Colon (tissue), 2 donors: ENCODE measurements around the gene HSPA1L.
"Not testable (repeated sequence)": the region's sequence is repeated elsewhere in the genome, so short reads cannot be mapped to it uniquely, and the experiment has no call there.

Source experiments
- FAIRE-seq: peaks from 2 replicates; lab custom pipeline; 2012; peaks lifted over from hg19 to GRCh38; lab: Jason Lieb, UNC
- donor health status: control.
- donor health status: control.

HSPA1L gene

DNA sequence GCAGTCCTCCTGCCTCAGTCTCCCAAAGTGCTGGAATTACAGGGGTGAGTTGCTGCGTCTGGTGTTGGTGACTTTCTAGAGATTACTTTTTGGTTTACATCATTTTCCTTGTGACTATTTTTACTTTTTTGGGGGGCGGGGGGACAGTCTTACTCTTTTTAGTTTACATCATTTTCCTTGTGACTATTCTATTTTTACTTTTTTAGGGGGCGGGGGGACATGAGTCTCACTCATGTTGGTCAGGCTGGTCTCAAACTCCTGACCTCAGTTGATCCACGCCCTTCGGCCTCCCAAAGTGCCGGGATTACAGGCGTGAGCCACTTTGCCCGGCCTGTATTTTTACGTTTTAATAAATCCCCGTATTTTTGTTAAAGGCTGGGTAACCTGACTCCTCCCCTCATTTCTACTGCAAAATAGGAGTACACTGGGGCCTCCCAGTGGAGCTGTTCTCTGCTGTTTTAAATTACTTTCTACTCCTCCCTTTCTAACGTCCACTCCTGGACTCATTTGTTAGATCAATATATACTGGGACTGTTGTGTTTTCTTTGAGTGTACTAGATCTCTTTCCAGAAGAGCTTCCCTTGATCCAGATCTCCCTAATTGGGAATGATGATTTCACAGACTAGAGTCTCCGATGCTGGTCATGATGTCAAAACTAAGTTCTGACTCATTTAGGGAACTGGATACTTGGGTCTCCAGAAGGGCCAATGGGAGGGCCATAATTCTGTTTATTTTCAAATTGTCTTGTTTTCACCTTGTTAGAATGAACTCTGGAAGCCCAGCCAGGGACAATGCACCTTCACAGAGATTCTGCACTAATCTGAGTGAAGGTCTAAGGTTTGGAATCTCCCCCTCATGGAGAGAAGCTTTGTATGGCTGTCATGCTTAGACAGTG, 21.6 kb upstream of the HSPA1L start:
- FAIRE-seq: no peak

DNA sequence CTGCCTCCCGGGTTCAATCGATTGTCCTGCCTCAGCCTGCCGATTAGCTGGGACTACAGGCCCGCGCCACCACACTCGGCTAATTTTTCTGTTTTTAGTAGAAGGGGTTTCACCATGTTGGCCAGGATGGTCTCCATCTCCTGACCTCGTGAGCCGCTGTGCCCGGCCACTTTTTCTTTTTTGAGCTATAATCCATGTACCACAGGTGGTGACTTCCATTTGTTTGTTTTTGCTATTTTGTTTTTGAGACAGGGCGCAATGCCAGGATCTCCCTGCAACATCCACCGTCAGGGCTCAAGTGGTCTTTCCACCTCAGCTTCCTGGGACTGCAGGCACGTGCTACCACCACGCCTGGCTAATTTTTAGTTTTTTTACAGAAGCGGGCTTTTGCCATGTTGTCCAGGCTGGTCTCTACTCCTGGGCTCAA, 21.0 kb upstream of the HSPA1L start:
- no peak for FAIRE-seq

DNA sequence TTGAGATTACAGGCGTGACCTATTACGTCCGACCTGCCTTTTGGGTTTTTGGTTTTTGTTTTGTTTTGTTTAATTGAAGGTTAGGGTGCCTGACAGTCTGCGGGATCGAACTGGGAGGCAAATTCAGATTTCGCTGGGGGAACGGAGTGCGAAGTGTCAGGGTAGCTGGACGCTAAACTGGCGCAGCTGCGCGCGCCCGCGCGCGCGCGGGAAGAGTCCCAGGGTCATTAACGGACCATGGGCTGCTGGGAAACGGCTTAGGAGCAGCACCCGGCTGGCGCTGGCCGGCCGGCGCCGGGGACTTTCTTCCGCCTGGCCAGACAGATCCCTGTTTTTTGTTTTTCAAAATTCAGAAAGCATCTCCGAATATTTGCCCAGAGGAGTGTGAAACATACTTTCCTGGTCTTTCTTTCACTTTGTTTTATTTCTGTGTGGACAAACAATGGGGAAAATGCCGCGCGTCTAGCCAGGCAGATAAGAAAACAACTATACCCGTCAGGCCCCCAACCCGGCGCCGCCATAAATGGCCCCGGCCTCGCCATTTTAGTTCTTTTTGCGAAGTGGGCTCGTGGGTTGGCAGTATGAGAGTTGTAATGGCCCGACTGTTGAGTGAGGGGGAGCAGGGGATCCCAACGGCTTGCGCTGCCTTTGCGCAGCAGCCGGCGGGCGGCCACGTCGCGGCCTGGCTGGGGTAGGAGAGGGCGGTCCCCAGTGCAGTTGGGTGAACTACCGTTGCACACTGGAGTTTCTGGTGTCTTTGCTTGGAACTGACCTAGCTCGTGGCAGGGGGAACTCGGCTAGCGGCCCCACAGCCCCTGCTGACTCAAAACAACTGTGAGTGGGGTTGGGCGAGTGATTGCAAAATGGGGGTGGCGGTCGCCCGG, 19.5 kb upstream of the HSPA1L start:
- no peak for FAIRE-seq

DNA sequence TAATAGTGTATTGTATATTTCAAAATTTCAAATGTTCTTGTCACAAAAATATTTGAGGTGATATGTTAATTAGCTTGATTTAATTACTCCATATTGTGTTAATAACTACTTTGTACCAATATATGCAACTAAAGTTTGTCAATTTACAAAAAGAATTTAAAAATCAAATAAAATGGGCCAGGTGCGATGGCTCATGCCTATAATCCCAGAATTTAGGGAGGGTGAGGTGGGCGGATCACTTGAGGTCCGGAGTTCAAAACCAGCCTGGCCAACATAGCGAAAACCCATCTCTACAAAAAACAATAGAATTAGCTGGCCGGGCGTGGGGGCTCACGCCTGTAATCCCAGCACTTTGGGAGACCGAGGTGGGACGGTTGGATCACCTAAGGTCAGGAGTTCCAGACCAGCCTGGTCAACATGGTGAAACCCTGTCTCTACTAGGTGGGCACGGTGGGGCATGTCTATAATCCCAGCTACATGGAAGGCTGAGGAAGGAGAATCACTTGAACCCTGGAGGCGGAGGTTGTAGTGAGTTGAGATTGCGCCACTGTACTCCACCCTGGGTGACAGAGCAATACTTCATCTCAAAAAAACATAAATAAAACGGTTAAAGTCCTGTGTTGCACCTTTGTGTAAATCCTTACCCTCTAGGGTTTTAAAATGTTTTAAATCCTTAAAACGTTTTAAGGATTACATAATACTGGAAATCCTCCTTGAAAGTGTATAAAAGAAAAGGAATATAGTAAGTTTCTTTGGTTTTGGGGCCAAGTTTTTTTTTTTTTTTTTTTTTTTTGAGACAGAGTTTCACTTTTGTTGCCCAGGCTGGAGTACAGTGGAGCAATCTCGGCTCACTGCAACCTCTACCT, 16.5 kb upstream of the HSPA1L start:
- FAIRE-seq: no peak

DNA sequence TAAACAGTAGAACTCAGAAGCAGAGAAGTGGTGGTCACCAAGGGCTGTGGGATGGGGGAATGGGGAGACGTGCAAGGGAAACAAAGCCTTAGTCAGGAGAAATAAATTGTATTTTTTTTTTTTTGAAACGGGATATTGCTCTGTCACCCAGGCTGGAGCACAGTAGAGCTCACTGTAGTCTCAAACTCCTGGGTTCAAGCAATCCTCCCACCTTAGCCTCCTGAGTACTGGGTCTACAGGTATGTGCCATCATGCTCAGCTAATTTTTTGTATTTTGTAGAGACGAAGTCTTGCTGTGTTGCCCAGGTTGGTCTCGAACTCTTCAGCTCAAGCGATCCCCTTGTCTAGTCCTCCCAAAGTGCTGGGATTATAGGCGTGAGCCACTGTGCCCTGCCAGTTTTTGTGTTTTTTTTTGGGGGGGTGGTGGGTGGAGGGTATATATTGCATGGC, 15.8 kb upstream of the HSPA1L start:
- FAIRE-seq: no peak

DNA sequence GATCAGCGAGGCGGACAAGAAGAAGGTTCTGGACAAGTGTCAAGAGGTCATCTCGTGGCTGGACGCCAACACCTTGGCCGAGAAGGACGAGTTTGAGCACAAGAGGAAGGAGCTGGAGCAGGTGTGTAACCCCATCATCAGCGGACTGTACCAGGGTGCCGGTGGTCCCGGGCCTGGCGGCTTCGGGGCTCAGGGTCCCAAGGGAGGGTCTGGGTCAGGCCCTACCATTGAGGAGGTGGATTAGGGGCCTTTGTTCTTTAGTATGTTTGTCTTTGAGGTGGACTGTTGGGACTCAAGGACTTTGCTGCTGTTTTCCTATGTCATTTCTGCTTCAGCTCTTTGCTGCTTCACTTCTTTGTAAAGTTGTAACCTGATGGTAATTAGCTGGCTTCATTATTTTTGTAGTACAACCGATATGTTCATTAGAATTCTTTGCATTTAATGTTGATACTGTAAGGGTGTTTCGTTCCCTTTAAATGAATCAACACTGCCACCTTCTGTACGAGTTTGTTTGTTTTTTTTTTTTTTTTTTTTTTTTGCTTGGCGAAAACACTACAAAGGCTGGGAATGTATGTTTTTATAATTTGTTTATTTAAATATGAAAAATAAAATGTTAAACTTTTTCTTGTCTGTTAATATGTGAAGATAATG, 14.7 kb upstream of the HSPA1L start:
- no peak for FAIRE-seq

DNA sequence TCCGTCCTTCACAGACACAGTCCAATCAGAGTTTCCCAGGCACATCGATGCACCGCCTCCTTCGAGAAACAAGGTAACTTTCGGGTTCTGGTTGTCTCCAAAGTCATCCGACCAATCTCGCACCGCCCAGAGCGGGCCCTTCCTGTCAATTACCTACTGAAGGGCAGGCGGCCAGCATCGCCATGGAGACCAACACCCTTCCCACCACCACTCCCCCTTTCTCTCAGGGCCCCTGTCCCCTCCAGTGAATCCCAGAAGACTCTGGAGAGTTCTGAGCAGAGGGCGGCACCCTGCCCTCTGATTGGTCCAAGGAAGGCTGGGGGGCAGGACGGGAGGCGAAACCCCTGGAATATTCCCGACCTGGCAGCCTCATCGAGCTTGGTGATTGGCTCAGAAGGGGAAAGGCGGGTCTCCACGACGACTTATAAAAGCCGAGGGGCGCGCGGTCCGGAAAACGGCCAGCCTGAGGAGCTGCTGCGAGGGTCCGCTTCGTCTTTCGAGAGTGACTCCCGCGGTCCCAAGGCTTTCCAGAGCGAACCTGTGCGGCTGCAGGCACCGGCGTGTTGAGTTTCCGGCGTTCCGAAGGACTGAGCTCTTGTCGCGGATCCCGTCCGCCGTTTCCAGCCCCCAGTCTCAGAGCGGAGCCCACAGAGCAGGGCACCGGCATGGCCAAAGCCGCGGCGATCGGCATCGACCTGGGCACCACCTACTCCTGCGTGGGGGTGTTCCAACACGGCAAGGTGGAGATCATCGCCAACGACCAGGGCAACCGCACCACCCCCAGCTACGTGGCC, 12.4 kb upstream of the HSPA1L start, which contains the start of gene HSPA1B:
Gene HSPA1B (plus strand): TSS at position 453 of the 794 bp plus-strand sequence. CDS start 213 bp downstream, at position 666.
- no peak for FAIRE-seq

DNA sequence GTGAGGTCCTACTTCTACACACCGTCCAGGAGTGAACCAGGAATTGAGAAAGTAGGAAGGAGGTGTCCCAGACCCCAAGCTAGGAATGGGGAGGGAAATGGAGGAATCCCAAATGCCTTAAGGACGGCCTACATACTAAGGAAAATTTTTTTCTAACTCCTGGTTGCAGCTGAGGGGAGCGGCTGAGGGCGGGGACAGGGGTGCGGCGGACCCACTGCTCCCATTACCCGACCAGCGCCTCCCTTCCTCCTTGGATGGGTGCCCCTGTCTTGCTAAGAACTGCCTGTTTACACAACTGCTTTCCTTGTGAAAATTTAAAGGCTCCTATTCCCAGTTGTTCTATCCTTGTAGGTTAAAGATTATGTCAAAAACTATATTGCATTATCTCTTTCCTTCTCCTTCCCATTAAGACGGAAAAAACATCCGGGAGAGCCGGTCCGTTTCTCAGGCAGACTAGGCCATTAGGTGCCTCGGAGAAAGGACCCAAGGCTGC, 11.8 kb upstream of the HSPA1L start:
- no peak for FAIRE-seq

DNA sequence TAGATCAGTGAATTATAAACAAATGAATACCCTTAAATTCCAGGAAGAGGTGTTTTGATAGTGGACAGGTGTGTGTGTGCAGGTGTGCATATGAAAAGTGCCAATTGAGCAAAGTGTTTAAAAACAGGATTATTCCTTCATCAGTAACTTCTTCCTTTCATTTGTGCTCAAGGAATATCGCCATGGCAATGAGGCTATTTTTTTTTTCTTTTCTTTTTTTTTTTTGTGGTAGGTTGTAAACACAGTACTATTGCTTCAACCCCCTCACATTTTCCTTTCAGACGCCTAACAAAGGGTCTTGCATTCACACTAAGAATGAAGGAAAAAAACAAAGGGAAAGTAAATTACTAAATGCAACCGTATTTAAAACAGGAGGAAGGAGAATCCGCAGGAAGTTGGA, 10.5 kb upstream of the HSPA1L start:
- no peak for FAIRE-seq

DNA sequence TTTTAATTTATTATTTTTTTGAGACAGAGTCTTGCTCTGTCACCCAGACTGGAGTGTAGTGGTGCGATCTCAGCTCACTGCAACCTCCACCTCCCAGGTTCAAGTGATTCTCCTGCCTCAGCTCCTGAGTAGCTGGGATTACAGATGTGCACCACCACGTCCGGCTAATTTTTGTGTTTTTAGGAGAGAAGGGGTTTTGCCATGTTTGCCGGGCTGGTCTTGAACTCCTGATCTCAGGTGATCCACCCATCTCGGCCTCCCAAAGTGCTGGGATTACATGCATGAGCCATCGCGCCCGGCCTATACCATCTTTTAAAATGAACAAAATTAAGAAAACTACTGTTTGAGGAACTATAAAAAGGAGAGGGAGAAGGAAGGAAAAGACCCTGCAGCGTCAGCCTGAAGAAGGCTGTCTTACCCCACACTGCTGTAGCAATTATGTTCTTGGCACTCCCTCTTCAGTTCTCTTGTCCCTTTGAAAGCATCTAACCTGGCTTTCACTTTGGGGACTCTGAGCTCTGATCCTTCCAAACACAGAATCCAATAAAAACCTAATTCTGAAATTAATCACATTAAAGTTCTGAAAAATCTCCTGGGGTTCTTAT, 8.6 kb upstream of the HSPA1L start:
- FAIRE-seq: not testable (repeated sequence)

DNA sequence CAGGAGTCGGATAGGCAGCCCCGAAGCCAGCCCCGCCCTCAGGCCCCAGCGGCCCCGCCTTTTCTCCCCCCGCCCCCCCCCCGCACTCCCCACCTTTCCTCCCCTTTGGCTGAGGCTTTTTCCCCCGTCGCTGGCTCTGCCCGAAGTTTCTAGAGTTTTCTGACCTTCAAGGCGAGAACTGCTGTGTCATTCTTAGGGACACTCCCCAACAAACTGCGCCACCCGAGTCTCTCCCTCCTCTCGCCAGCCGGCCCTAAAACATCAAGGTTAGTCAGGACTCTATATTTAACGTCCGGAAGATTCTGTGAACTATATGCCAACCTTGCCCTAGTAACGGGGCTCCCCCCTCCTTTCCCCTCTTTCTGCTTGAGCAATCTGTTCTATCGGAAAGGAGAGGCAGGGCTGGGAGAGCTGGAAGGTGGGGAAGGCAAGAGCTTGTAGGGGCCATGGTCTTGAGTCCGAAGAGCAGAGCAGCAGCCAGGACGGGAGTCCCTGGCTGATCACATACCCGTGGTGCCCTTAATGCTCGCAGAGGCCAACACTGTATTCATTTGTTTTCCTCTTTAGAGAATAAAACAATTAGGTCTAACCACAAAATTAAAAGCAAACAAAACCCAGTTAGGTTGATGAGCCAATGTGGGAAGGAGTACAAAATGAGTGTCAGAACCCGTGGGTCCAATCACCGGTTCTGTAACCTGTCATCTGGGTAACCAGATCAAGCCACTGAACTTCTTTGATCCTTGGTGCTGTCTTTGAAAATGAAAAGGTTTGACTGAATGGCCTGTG, 7.1 kb upstream of the HSPA1L start:
- FAIRE-seq: no peak

DNA sequence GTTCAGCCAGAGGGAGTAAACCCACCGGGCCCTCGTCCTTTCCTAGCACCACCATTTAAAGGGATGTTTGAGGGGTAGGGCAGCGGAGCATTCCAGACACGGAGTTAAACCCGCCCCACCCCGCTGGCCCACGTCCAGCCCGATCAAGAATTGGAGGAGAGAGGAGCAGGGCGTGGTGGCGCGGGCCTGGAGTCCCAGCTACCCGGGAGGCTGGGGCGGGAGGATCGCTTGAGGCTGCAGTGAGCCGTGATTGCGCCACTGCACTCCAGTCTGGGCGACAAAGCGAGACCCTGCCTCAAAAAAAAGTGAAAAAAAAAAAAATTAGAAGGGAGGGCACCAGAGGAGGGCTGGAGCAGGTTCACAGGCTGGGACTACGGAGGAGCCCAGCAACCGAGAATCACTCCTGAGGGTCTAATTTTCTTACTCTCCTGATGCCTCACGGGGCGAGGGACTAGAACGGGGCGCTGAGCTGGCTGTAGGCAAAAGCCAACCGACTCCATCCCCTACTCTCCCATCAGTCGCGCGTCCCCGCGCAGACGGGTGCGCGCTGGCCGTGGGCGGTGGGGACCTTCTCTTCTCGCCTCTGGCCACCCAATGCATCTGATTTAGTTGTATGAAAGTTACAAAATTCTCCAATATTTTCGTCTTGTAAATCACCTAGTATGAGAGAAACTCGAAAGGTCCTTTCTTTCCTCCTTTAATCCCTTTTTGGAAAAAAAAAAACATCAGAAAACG, 6.4 kb upstream of the HSPA1L start:
- no peak for FAIRE-seq

DNA sequence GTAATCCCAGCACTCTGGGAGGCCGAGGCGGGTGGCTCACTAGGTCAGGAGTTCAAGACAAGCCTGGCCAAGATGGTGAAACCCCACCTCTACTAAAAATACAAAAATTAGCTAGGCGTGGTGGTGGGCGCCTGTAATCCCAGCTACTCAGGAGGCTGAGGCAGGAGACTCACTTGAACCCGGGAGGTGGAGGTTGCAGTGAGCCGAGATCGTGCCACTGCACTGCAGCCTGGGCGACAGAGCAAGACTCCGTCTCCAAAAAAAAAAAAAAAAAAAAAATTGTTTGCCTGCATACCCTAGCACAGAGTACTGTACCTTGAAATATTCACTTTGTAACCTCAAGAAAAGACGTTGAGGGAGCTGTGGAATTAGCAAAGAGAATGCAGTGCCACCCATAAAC, 5.3 kb upstream of the HSPA1L start:
- FAIRE-seq: not testable (repeated sequence)

DNA sequence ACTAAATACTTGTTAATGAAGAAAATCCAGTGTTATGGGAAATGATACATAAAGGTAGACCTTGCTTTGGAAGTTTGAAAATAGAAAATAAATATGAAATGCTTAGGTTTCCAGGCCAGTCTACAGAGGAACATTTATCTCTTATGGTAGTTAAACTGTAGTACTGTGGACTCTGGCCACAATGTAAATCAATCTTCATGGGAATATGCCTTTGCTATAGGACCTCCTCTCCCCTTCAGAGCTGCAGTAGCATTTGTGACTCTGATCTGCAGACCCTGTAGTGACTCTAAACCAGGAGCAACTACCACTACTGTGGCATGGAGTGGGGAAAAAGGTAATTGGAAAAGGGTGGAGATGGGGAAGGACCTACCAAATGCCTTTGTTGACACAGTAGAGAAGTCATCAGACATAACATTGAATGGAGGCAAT, 4.8 kb upstream of the HSPA1L start:
- FAIRE-seq: no peak

DNA sequence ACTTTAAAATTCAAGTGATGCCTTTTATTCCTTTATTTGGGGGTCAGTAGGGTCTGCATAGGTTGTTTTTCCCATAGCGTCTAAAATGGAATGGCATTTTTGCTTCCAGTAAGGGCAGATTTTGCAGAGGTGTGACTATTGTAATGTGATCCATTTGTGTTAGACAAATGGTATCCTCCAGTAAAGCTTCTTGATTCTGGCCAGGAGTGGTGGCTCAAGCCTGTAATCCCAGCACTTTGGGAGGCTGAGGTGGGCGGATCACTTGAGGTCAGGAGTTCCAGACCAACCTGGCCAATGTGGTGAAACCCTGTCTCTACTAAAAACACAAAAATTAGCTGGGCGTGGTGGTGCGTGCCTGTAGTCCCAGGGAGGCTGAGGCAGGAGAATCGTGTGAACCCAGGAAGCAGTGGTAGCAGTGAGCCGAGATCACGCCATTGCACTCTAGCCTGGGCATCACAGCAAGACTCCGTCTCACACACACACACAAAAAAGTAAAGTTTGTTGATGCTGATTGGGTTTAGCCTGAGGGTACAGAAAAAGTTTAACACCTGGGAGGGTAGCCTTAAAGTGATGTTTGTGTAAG, 2.9 kb upstream of the HSPA1L start:
- not testable (repeated sequence) for FAIRE-seq

DNA sequence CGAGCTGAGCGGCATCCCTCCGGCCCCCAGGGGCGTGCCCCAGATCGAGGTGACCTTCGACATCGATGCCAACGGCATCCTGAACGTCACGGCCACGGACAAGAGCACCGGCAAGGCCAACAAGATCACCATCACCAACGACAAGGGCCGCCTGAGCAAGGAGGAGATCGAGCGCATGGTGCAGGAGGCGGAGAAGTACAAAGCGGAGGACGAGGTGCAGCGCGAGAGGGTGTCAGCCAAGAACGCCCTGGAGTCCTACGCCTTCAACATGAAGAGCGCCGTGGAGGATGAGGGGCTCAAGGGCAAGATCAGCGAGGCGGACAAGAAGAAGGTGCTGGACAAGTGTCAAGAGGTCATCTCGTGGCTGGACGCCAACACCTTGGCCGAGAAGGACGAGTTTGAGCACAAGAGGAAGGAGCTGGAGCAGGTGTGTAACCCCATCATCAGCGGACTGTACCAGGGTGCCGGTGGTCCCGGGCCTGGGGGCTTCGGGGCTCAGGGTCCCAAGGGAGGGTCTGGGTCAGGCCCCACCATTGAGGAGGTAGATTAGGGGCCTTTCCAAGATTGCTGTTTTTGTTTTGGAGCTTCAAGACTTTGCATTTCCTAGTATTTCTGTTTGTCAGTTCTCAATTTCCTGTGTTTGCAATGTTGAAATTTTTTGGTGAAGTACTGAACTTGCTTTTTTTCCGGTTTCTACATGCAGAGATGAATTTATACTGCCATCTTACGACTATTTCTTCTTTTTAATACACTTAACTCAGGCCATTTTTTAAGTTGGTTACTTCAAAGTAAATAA, 2.2 kb upstream of the HSPA1L start:
- not testable (repeated sequence) for FAIRE-seq

DNA sequence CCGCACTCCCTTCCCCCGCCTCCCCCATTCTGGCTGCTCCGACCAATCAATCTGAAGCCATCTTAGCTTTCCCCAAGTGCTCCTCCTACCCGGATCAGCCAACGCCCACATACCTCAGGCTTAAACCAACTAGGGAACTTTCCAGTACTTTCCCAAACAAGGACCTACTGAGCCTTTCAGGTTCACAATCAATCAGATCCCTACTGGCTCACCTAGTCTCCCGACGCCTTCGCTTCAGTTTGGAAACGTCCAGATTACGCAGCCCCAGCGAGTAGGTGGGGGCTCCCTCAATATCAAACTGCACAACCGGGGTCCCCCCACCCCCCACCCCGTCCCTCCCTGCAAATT, 432 bp downstream of the HSPA1L start:
- FAIRE-seq: no peak
